Measurements from ENCODE around the gene LATS2. TPM values are rescaled to one million over a fixed set of nuclear protein-coding genes. Genes with fewer than 3 reads are reported as not detected.

Gene LATS2
- total and polyA plus RNA-seq, 2 of the 8 experiments (the other 6 are each of a cell fraction or from before 2014, with no cell fraction given): 8.3 to 26.2 TPM

DNA sequence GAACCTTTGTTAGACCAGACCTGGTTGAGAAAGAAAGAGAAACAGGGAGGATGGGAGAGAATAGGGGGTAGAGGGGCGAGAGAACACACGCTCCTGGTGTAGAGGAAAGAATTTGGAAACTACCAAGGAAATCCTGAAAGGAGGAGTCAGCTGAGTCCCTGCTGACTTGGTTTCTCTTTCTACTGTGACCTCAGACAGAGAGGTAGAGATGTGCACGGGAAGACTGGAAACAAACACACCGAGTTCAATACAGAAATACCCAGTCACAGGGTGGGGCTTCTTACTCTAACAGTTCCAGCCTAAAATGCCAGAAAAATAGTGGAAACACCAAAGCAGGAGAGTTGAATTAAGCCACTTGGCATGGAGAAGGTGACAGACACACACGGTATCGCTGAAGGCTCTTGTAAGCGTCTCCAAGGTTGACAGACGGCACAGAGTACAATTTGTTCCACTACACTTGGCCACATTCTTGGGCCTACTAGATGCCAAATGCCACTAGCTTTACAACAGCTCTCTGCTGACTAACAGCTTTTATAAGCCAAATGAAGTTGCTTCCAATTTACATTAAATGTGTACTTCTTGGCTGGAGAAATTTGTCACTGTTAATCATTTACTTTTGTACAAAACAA, 28.1 kb downstream of the LATS2 start (continued):
- TF ChIP-seq SUZ12 (IDR thresholded peaks at IDR 0.05; ENCODE audit: low read length): no peak
- TF ChIP-seq JUN (IDR thresholded peaks at IDR 0.05; ENCODE audit: low read depth, low read length): no peak
- TF ChIP-seq GTF2F1 (IDR thresholded peaks at IDR 0.05; ENCODE audit: borderline replicate concordance, low read depth, low read length): no peak
